NT2/D1 (cell line): ENCODE data around the gene ZNF500.

ENCODE experiments used
- SUZ12 ChIP-seq: IDR thresholded peaks from 2 replicates; pipeline ENCODE4 v1.6.1; 2011; ENCODE audit not compliant: insufficient read length, insufficient read depth; ENCODE audit errors: extremely low read depth
- YY1 ChIP-seq: IDR thresholded peaks from 2 replicates; pipeline ENCODE4 v1.6.1; 2011; ENCODE audit not compliant: insufficient read length, insufficient read depth
- ZNF274 ChIP-seq: IDR thresholded peaks from 2 replicates; pipeline ENCODE4 v1.6.1; 2011; ENCODE audit warnings: mild to moderate bottlenecking, low read depth, low read length

GRCh38 chr16:4745274-4745569, 21.7 kb downstream of the ZNF500 start:
- TF ChIP-seq ZNF274 (no peak), SUZ12 (no peak), YY1 (no peak)
